Measurements from ENCODE around the gene SART3.
"Not testable (repeated sequence)": the region's sequence is repeated elsewhere in the genome, so short reads cannot be mapped to it uniquely, and the experiment has no call there.

SART3 gene

GRCh38 chr12:108519558-108519957, 41.4 kb downstream of the SART3 start:
- no peak for DNase-seq

GRCh38 chr12:108518716-108519496, 42.1 kb downstream of the SART3 start:
- no peak for DNase-seq

- no peak for DNase-seq
Measured at GRCh38 chr12:108518101-108518715, 42.8 kb downstream of the SART3 start.

- no peak for DNase-seq
Measured at GRCh38 chr12:108517288-108518100, 43.5 kb downstream of the SART3 start.

- no peak for DNase-seq
Measured at GRCh38 chr12:108516511-108517275, 44.3 kb downstream of the SART3 start.

- peak in 1 of 2 donors; percentile 3 for DNase-seq
Measured at GRCh38 chr12:108515916-108516315, 45.1 kb downstream of the SART3 start.

GRCh38 chr12:108514973-108515814, 45.8 kb downstream of the SART3 start, which contains the start of gene FICD:
TSS of gene FICD (plus strand) at chr12:108515277. CDS start at chr12:108516973, 1,696 bp downstream.
- peak; percentile 98 to 99 for DNase-seq

- no peak for DNase-seq
Measured at GRCh38 chr12:108514468-108514972, 46.5 kb downstream of the SART3 start.

GRCh38 chr12:108511633-108512540, 49.1 kb downstream of the SART3 start:
- DNase-seq, result peak; percentile 49 to 88

- no peak for DNase-seq
Measured at GRCh38 chr12:108510836-108511235, 50.1 kb downstream of the SART3 start.

GRCh38 chr12:108509806-108510205, 51.2 kb downstream of the SART3 start:
- DNase-seq, result no peak

GRCh38 chr12:108507971-108508642, 52.9 kb downstream of the SART3 start:
- no peak for DNase-seq

- DNase-seq, result no peak
Measured at GRCh38 chr12:108505129-108505528, 55.8 kb downstream of the SART3 start.

- DNase-seq, result no peak
Measured at GRCh38 chr12:108502922-108503321, 58.1 kb downstream of the SART3 start.

GRCh38 chr12:108498136-108498535, 62.8 kb downstream of the SART3 start:
- DNase-seq, result no peak

- DNase-seq, result no peak
Measured at GRCh38 chr12:108495823-108496579, 65.0 kb downstream of the SART3 start.

GRCh38 chr12:108495054-108495453, 65.9 kb downstream of the SART3 start:
- DNase-seq, result peak in 1 of 2 donors; percentile 79

GRCh38 chr12:108491256-108491655, 69.7 kb downstream of the SART3 start:
- DNase-seq, result no peak

GRCh38 chr12:108487029-108487428, 73.9 kb downstream of the SART3 start:
- not testable (repeated sequence) for DNase-seq
